HepG2 (cell line): ENCODE results near the gene FTL. TPM values are rescaled to one million over a fixed set of nuclear protein-coding genes. Genes with fewer than 3 reads are reported as not detected.

Experiments
- ETV5 ChIP-seq: IDR thresholded peaks from 2 replicates; pipeline ENCODE4 v1.6.1; 2018; ENCODE audit warnings: missing biosample characterization, missing genetic modification reagents, inconsistent platforms, borderline replicate concordance
- FOXJ3 ChIP-seq: sonication (generic); formaldehyde crosslinking; IDR thresholded peaks from 2 replicates; pipeline ENCODE4 v1.4.0; 2020; ENCODE audit warnings: missing genetic modification reagents, mild to moderate bottlenecking, borderline replicate concordance
- MEF2D ChIP-seq: sonication (generic); formaldehyde crosslinking; IDR thresholded peaks from 2 replicates; pipeline ENCODE4 v1.5.1; 2020; ENCODE audit warnings: mild to moderate bottlenecking, missing genetic modification reagents
- NR2F1 ChIP-seq, 2 experiments: fragments of 450-650 bp in 1 of 2; formaldehyde crosslinking in 1 of 2; IDR thresholded peaks; 2 replicates each; pipeline versions ENCODE4 v1.5.0 to v1.6.1; 2016 to 2020; ENCODE audit warnings: mild to moderate bottlenecking in 1 of 2, missing compliant biosample characterization in 1 of 2, missing genetic modification reagents in 1 of 2, moderate library complexity in 1 of 2
- ZFP36L1 ChIP-seq: sonication (generic); formaldehyde crosslinking; IDR thresholded peaks from 2 replicates; pipeline ENCODE4 v1.8.0; 2022; ENCODE audit warnings: mild to moderate bottlenecking, missing genetic modification reagents, moderate library complexity
- ZNF432 ChIP-seq: sonication (generic); formaldehyde crosslinking; IDR thresholded peaks from 2 replicates; pipeline ENCODE4 v1.5.0; 2020; ENCODE audit warnings: missing genetic modification reagents, mild to moderate bottlenecking, borderline replicate concordance
- polyA plus RNA-seq, 8 experiments: library from polyadenylated mRNA; depleted of rRNA in 3 of 8; stranded (reverse) in 7 of 8; unstranded in 1 of 8; fragments of >200 nt; fragmentation: Illumina TruSeq in 4 of 8; extraction: Trizol in 4 of 8; gene quantifications; 2 replicates each; pipeline versions ENCODE4 v1.2.1 to v1.2.3, GENCODE V29; 2011 to 2016; ENCODE audit warnings: low read depth in 4 of 8, missing spikeins in 1 of 8, mixed read lengths in 1 of 8; ENCODE audit not compliant: insufficient read depth in 1 of 8
- total RNA-seq, 5 experiments: library from RNA; depleted of rRNA; stranded (reverse); fragments of >200 nt; fragmentation: Illumina TruSeq; extraction: Trizol; gene quantifications; 2 replicates each; pipeline ENCODE4 v1.2.3, GENCODE V29; 2016; ENCODE audit warnings: low read depth in 1 of 5
- TF ChIP-seq, protein P1 (sequence below): IDR thresholded peaks from 2 replicates; pipeline ENCODE4 v1.4.0; 2020; ENCODE audit warnings: mild to moderate bottlenecking, missing genetic modification reagents
- TF ChIP-seq, protein P2 (sequence below): sonication (generic); formaldehyde crosslinking; IDR thresholded peaks from 2 replicates; pipeline ENCODE4 v1.5.0; 2020; ENCODE audit warnings: missing genetic modification reagents
- TF ChIP-seq, protein P3 (sequence below): sonication (generic); formaldehyde crosslinking; IDR thresholded peaks from 2 replicates; pipeline ENCODE4 v1.4.0; 2020; ENCODE audit warnings: mild to moderate bottlenecking, missing genetic modification reagents
- TF ChIP-seq, protein P4 (sequence below): sonication (generic); formaldehyde crosslinking; IDR thresholded peaks from 2 replicates; pipeline ENCODE4 v1.9.0; 2021; ENCODE audit warnings: missing genetic modification reagents, borderline replicate concordance

FTL gene
- total and polyA plus RNA-seq, 2 of the 13 experiments (the other 11 are each of a cell fraction or from before 2014, with no cell fraction given): 2,721 to 8,800 TPM

DNA sequence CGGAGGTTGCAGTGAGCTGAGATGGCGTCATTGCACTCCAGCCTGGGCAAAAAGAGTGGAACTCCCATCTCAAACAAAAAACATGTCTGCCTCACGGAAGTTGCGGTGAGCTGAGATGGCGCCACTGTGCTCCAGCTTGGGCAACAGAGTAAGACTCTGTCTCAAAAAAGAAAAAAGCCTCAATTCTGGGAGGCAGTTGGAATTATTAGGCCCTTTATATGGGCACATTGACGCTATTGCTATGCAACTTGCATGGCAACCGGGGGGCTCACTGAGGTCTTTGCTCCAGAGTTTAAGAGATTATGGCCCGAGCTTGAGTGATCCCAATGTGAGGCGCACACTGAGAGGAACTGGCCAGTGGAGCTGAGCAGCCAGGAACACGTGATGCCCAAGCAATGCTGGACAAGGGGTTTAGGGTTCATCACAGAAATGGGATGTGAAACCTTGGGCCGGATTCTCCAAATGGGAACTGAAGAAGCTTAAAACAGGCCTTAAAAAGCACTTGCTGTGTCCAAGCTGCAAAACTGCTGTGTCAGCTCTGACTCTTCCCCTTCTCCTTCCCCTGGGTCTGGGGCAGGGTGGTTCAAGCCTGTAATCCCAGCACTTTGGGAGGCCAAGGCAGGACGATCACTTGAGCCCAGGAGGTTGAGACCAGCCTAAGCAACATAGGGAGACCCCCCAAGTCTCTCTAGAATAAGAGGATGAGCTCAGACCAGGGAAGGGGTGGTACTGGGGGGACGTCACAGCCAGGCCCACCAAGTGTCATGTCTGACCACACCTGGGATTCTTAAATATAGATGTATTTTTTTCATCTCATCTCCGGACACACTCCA lies 2.5 kb downstream of the FTL start (continued):
- TF ChIP-seq, protein P1, sequence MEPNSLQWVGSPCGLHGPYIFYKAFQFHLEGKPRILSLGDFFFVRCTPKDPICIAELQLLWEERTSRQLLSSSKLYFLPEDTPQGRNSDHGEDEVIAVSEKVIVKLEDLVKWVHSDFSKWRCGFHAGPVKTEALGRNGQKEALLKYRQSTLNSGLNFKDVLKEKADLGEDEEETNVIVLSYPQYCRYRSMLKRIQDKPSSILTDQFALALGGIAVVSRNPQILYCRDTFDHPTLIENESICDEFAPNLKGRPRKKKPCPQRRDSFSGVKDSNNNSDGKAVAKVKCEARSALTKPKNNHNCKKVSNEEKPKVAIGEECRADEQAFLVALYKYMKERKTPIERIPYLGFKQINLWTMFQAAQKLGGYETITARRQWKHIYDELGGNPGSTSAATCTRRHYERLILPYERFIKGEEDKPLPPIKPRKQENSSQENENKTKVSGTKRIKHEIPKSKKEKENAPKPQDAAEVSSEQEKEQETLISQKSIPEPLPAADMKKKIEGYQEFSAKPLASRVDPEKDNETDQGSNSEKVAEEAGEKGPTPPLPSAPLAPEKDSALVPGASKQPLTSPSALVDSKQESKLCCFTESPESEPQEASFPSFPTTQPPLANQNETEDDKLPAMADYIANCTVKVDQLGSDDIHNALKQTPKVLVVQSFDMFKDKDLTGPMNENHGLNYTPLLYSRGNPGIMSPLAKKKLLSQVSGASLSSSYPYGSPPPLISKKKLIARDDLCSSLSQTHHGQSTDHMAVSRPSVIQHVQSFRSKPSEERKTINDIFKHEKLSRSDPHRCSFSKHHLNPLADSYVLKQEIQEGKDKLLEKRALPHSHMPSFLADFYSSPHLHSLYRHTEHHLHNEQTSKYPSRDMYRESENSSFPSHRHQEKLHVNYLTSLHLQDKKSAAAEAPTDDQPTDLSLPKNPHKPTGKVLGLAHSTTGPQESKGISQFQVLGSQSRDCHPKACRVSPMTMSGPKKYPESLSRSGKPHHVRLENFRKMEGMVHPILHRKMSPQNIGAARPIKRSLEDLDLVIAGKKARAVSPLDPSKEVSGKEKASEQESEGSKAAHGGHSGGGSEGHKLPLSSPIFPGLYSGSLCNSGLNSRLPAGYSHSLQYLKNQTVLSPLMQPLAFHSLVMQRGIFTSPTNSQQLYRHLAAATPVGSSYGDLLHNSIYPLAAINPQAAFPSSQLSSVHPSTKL: 0 out of 2 replicates have a peak, but pooled peaks have one; percentile 7
- TF ChIP-seq, protein P2, sequence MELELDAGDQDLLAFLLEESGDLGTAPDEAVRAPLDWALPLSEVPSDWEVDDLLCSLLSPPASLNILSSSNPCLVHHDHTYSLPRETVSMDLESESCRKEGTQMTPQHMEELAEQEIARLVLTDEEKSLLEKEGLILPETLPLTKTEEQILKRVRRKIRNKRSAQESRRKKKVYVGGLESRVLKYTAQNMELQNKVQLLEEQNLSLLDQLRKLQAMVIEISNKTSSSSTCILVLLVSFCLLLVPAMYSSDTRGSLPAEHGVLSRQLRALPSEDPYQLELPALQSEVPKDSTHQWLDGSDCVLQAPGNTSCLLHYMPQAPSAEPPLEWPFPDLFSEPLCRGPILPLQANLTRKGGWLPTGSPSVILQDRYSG (CRISPR knock-in tag): no peak
- TF ChIP-seq FOXJ3 (no peak), ZNF432 (CRISPR knock-in tag) (no peak), NR2F1 (CRISPR knock-in tag; IDR thresholded peaks at IDR 0.05) (no peak), MEF2D (CRISPR knock-in tag) (no peak), ETV5 (CRISPR knock-in tag) (peak; percentile 15; the same call in 1 of the 2 replicates), ZFP36L1 (CRISPR knock-in tag) (no peak; the same call in 1 of the 2 replicates)
- TF ChIP-seq, protein P3, sequence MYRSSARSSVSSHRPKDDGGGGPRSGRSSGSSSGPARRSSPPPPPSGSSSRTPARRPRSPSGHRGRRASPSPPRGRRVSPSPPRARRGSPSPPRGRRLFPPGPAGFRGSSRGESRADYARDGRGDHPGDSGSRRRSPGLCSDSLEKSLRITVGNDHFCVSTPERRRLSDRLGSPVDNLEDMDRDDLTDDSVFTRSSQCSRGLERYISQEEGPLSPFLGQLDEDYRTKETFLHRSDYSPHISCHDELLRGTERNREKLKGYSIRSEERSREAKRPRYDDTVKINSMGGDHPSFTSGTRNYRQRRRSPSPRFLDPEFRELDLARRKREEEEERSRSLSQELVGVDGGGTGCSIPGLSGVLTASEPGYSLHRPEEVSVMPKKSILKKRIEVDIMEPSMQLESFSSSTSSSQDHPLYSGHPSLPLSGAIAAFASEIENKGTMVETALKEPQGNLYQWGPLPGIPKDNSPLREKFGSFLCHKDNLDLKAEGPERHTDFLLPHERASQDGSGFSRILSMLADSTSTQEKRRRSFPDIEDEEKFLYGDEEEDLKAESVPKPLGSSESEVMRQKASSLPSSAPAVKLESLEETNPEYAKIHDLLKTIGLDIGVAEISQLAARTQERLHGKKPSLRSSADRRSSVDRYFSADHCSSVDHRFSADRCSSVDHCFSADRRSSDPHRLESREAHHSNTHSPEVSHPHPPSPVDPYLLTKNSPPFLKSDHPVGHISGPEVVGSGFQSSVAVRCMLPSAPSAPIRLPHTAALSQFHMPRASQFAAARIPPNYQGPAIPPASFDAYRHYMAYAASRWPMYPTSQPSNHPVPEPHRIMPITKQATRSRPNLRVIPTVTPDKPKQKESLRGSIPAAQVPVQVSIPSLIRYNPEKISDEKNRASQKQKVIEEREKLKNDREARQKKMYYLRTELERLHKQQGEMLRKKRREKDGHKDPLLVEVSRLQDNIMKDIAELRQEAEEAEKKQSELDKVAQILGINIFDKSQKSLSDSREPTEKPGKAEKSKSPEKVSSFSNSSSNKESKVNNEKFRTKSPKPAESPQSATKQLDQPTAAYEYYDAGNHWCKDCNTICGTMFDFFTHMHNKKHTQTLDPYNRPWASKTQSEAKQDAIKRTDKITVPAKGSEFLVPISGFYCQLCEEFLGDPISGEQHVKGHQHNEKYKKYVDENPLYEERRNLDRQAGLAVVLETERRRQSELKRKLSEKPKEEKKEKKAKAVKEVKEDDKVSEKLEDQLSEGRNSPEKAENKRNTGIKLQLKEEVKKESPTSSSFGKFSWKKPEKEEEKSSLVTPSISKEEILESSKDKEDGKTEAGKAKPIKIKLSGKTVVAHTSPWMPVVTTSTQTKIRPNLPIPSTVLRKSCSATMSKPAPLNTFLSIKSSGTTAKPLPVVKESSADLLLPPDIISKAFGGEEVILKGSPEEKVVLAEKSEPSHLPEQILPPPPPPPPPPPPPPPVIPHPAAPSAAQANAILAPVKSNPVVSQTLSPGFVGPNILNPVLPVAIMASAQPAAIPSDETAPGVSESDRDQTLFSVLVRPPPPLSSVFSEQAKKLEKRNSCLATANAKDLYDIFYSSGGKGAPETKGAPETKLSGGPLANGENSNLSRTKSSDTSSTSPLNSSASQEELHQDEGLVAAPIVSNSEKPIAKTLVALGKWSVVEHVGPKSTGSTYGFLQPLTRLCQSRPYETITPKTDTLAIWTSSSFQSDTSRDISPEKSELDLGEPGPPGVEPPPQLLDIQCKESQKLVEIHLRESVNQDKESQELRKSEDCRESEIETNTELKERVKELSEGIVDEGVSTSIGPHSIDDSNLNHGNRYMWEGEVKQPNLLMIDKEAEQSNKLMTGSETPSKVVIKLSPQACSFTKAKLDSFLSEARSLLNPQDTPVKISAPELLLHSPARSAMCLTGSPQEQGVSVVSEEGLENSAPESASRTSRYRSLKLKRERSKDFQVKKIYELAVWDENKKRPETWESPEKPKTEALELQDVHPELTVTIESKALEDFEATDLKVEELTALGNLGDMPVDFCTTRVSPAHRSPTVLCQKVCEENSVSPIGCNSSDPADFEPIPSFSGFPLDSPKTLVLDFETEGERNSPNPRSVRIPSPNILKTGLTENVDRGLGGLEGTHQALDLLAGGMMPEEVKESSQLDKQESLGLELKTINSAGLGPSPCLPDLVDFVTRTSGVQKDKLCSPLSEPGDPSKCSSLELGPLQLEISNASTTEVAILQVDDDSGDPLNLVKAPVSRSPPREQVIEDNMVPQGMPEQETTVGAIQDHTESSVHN (CRISPR knock-in tag): 0 out of 2 replicates have a peak, but pooled peaks have one; percentile 49
- TF ChIP-seq, protein P4, sequence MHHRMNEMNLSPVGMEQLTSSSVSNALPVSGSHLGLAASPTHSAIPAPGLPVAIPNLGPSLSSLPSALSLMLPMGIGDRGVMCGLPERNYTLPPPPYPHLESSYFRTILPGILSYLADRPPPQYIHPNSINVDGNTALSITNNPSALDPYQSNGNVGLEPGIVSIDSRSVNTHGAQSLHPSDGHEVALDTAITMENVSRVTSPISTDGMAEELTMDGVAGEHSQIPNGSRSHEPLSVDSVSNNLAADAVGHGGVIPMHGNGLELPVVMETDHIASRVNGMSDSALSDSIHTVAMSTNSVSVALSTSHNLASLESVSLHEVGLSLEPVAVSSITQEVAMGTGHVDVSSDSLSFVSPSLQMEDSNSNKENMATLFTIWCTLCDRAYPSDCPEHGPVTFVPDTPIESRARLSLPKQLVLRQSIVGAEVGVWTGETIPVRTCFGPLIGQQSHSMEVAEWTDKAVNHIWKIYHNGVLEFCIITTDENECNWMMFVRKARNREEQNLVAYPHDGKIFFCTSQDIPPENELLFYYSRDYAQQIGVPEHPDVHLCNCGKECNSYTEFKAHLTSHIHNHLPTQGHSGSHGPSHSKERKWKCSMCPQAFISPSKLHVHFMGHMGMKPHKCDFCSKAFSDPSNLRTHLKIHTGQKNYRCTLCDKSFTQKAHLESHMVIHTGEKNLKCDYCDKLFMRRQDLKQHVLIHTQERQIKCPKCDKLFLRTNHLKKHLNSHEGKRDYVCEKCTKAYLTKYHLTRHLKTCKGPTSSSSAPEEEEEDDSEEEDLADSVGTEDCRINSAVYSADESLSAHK (CRISPR knock-in tag): no peak
